Lung (tissue), 12 donors: Measurements from ENCODE around the gene TMEM179B. TPM values are rescaled to one million over a fixed set of nuclear protein-coding genes. Genes with fewer than 3 reads are reported as not detected.

ENCODE experiments used
- ATAC-seq: fragments of 200-7000 bp; cut with Tn5 transposase; one replicate; pipeline ENCODE4 v1.9.1; 2020; ENCODE audit warnings: moderate number of reproducible peaks; ENCODE audit not compliant: insufficient read depth, low FRiP score
- DNase-seq, 3 donors: peaks; one replicate each; pipeline ENCODE4 v3.0.0-alpha.2; 2013 to 2017
- H3K27ac ChIP-seq, 2 donors: one replicate each; pipeline ENCODE4 v1.5.1; 2013; ENCODE audit warnings: mild to moderate bottlenecking in 2 of 2, moderate library complexity in 2 of 2, control low read depth in 1 of 2, inconsistent platforms in 1 of 2, low read depth in 1 of 2, low read length in 1 of 2
- H3K27me3 ChIP-seq, 3 donors: one replicate each; pipeline ENCODE4 v1.5.1; 2013; ENCODE audit warnings: low read length in 2 of 3; ENCODE audit not compliant: control insufficient read depth in 3 of 3, insufficient read depth in 3 of 3
- H3K36me3 ChIP-seq, 4 donors: one replicate each; pipeline ENCODE4 v1.5.1; 2013; ENCODE audit warnings: low read length in 4 of 4, mild to moderate bottlenecking in 1 of 4, moderate library complexity in 1 of 4; ENCODE audit not compliant: control insufficient read depth in 4 of 4, insufficient read depth in 4 of 4
- H3K4me1 ChIP-seq, 5 donors: one replicate each; pipeline ENCODE4 v1.5.1; 2013; ENCODE audit warnings: low read length in 5 of 5, mild to moderate bottlenecking in 2 of 5, moderate library complexity in 1 of 5; ENCODE audit not compliant: control insufficient read depth in 5 of 5, insufficient read depth in 5 of 5
- H3K4me3 ChIP-seq: one replicate; pipeline ENCODE4 v1.5.1; 2013; ENCODE audit warnings: mild to moderate bottlenecking, control low read depth, moderate library complexity
- H3K9ac ChIP-seq, 2 donors: one replicate each; pipeline ENCODE4 v1.5.1; 2013; ENCODE audit warnings: low read length in 2 of 2, control low read depth in 1 of 2; ENCODE audit not compliant: insufficient read depth in 1 of 2
- H3K9me3 ChIP-seq, 4 donors: one replicate each; pipeline ENCODE4 v1.5.1; 2013; ENCODE audit warnings: low read length in 3 of 4, mild to moderate bottlenecking in 1 of 4, moderate library complexity in 1 of 4; ENCODE audit not compliant: control insufficient read depth in 4 of 4, insufficient read depth in 3 of 4
- WGBS, 2 donors: extraction: QIAGEN DNeasy Blood & Tissue Kit; methylation state at CpG; one replicate each; pipeline ENCODE4 v1.1.7; 2013; 5-methylcytosine and 5-hydroxymethylcytosine counted together
- polyA plus RNA-seq, 2 donors: library from polyadenylated mRNA; stranded (reverse); fragments of 200-250 nt; gene quantifications; one replicate each; pipeline ENCODE4 v1.2.1, GENCODE V29; 2013
- total RNA-seq, 2 donors: library from RNA; depleted of rRNA in 1 of 2; stranded (reverse); fragments of >200 nt in 1 of 2; gene quantifications; one replicate each; pipeline ENCODE4 v1.2.1, GENCODE V29; 2014 to 2021
- TF ChIP-seq, protein P1 (sequence below): IDR thresholded peaks from 2 replicates; pipeline ENCODE4 v1.5.1; 2012; ENCODE audit warnings: mild to moderate bottlenecking; ENCODE audit errors: control extremely low read depth, extremely low read depth
- donor health status: control.
- donor health status: control.
- donor health status: Bipolar disorder and iron deficiency.
- donor health status: healthy.
- donor health status: DM: yes; HTN: yes; CAD: no.

Gene TMEM179B
- total and polyA plus RNA-seq, 4 donors = 40.0 to 87.6 (median 64.9) TPM

DNA sequence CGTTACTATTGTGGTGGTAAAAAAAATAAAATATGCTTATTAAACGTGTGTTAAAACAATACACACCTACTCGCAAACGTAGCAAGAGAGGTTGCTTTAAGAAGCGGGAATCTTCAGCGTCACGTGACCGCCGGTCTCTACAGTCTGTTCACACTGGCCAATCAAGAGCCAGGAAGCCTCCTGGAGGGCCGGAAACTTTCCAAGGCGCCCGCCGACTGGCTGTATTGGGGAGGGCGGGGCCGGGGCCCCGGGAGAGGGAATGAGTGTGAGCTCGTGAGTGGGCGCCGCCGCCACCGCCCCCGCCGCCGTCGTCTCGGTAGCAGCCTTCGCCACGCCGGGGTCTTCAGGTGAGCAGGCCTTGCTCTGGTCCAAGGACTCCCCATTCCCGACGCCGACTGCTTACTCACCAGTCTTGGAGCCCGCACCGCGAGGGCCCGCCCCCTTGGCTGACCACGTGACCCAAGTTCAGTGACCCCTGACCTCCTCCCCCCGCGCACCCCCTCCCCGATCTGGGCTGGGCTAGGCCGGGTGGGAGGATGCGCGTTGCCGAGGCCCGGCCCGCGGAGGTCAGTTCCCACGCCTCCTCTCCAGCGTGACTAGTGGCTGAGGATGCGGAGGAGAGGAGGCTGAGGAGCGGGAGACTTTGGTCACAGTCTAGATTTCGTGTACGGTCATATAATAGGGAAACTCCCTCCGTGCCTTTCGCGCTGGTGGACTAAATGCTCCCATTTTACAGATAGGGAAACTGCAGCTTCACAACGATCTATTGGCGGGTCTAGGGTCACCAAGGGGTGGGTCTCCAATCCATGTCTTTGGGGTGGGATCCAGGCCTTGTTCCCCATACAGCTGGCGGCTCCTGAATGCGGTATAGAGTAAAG, 15.8 kb upstream of the TMEM179B start, which contains the start of gene TAF6L:
TSS of gene TAF6L (plus strand) at position 253 of the 878 bp plus-strand sequence. CDS start 4,388 bp downstream, outside the sequence.
- Histone ChIP-seq H3K27ac (peak within 1 kb of the TSS; percentile 93 to 98), H3K4me3 (peak within 1 kb of the TSS; percentile 72), H3K9ac (peak within 1 kb of the TSS; percentile 35 to 73), H3K4me1 (peaks cover 0 to 14% (median 3%) of the 10 kb centered on the region in 5 donors), H3K9me3 (peaks cover 0 to 2% (median 0%) of the 10 kb centered on the region in 4 donors), H3K27me3 (no peaks in the 10 kb centered on the region), H3K36me3 (peaks cover under 1 to 21% (median 18%) of the 10 kb centered on the region in 4 donors)
- TF ChIP-seq, protein P1, sequence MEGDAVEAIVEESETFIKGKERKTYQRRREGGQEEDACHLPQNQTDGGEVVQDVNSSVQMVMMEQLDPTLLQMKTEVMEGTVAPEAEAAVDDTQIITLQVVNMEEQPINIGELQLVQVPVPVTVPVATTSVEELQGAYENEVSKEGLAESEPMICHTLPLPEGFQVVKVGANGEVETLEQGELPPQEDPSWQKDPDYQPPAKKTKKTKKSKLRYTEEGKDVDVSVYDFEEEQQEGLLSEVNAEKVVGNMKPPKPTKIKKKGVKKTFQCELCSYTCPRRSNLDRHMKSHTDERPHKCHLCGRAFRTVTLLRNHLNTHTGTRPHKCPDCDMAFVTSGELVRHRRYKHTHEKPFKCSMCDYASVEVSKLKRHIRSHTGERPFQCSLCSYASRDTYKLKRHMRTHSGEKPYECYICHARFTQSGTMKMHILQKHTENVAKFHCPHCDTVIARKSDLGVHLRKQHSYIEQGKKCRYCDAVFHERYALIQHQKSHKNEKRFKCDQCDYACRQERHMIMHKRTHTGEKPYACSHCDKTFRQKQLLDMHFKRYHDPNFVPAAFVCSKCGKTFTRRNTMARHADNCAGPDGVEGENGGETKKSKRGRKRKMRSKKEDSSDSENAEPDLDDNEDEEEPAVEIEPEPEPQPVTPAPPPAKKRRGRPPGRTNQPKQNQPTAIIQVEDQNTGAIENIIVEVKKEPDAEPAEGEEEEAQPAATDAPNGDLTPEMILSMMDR = no peak
- DNase-seq = peak; percentile 98 to 99 (median 98)
- peak; percentile 96 for ATAC-seq
- WGBS, 2 donors = 2 to 4% methylated on average over 50 to 60 of the region's 60 CpGs

DNA sequence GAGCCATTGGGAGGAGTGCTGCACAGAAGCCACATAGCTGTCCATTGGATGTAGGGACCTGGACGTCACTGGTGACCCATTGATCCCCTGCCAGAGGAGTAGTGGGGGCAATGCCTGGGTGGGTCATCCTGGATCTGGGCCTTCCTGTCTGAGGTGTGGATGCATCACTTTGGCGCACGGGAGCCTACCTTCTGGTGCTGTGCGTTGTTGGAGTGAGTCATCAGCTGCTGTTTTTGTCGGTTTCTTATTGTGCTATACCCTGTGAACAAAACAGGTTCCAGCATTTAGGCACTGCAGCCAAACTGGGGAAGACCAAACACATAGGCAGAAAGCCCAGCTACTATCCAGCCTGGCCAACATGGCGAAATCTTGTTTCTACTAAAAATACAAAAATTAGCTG, 12.8 kb upstream of the TMEM179B start:
- Histone ChIP-seq H3K4me1 (peaks cover 0 to 14% (median 3%) of the 10 kb centered on the region in 5 donors), H3K27ac (no peak overlapping the region), H3K4me3 (no peak overlapping the region), H3K36me3 (peaks cover 0 to 31% (median 21%) of the 10 kb centered on the region in 4 donors), H3K9ac (no peak overlapping the region), H3K9me3 (peaks cover 0 to 2% (median 0%) of the 10 kb centered on the region in 4 donors), H3K27me3 (no peaks in the 10 kb centered on the region)
- no peak for ATAC-seq
- TF ChIP-seq, protein P1 = no peak
- DNase-seq = no peak
- WGBS, 2 donors = 92 to 98% methylated on average over 6 of the region's 6 CpGs

DNA sequence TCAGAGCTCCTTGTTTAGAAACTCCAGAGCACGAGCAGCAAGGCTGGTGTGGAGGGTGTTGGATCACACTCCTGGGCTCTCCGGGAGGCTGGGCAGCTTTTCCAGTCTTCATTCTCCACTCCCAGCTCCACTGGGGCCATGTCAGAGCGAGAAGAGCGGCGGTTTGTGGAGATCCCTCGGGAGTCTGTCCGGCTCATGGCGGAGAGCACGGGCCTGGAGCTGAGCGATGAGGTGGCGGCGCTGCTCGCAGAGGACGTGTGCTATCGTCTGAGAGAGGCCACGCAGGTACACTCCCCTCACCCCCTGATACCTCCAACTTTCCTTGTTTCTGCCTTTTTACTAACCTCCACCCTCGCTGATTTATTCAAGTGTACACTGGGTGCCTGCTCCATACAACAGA, 11.6 kb upstream of the TMEM179B start:
- Histone ChIP-seq H3K9ac (no peak overlapping the region), H3K27ac (no peak overlapping the region), H3K4me1 (peaks cover 0 to 8% (median 2%) of the 10 kb centered on the region in 5 donors), H3K4me3 (no peak overlapping the region), H3K27me3 (no peaks in the 10 kb centered on the region), H3K9me3 (peaks cover 0 to 2% (median 0%) of the 10 kb centered on the region in 4 donors), H3K36me3 (peaks cover 0 to 31% (median 21%) of the 10 kb centered on the region in 4 donors)
- ATAC-seq (no peak), DNase-seq (no peak)
- 94 to 96% methylated on average over 17 of the region's 17 CpGs for WGBS, 2 donors
- TF ChIP-seq, protein P1 = no peak
